ENCODE data around the gene PRDX5.

PRDX5 gene

GRCh38 chr11:64284962-64285884 is 32.7 kb upstream of the PRDX5 start, which contains the start of gene GPR137:
Gene GPR137, plus strand, starts transcription at chr11:64285848. Its CDS starts 677 bp downstream, at chr11:64286525.
- Mint-ChIP-seq H3K27ac (peak within 1 kb of the TSS; percentile 97 to 99), H3K27me3 (peaks cover 0 to 2% of the 10 kb centered on the region in 2 donors), H3K4me1 (ENCODE audit: low read depth in 2 of 2) (peaks cover 14 to 22% of the 10 kb centered on the region in 2 donors), H3K9me3 (no peaks in the 10 kb centered on the region), H3K36me3 (ENCODE audit: insufficient read depth) (peaks cover 49% of the 10 kb centered on the region), H3K4me3 (peak within 1 kb of the TSS; percentile 88 to 90)
- DNase-seq, result peak; percentile 91 to 97 (median 96)
- peak; percentile 75 for ATAC-seq (replicated peaks)

GRCh38 chr11:64285885-64286800 is 31.8 kb upstream of the PRDX5 start:
- H3K4me3 Mint-ChIP-seq, result peak overlapping the region; percentile 88 to 90
- H3K27ac Mint-ChIP-seq, result peak overlapping the region; percentile 85 to 99
- H3K36me3 Mint-ChIP-seq (ENCODE audit: insufficient read depth), result peaks cover 50% of the 10 kb centered on the region
- peaks cover 8 to 11% of the 10 kb centered on the region in 2 donors for H3K27me3 Mint-ChIP-seq
- DNase-seq (no peak), ATAC-seq (replicated peaks) (no peak)
- peaks cover 14 to 26% of the 10 kb centered on the region in 2 donors for H3K4me1 Mint-ChIP-seq (ENCODE audit: low read depth in 2 of 2)
- H3K9me3 Mint-ChIP-seq, result no peaks in the 10 kb centered on the region

- Mint-ChIP-seq H3K27ac (peak overlapping the region; percentile 85 to 99), H3K9me3 (no peaks in the 10 kb centered on the region), H3K4me3 (peak overlapping the region; percentile 79 to 90), H3K27me3 (peaks cover 8 to 12% of the 10 kb centered on the region in 2 donors), H3K4me1 (ENCODE audit: low read depth in 2 of 2) (peaks cover 14 to 25% of the 10 kb centered on the region in 2 donors), H3K36me3 (ENCODE audit: insufficient read depth) (peaks cover 48% of the 10 kb centered on the region)
- ATAC-seq (replicated peaks) (no peak), DNase-seq (no peak)
Measured at GRCh38 chr11:64286801-64287159, 31.1 kb upstream of the PRDX5 start.

DNA sequence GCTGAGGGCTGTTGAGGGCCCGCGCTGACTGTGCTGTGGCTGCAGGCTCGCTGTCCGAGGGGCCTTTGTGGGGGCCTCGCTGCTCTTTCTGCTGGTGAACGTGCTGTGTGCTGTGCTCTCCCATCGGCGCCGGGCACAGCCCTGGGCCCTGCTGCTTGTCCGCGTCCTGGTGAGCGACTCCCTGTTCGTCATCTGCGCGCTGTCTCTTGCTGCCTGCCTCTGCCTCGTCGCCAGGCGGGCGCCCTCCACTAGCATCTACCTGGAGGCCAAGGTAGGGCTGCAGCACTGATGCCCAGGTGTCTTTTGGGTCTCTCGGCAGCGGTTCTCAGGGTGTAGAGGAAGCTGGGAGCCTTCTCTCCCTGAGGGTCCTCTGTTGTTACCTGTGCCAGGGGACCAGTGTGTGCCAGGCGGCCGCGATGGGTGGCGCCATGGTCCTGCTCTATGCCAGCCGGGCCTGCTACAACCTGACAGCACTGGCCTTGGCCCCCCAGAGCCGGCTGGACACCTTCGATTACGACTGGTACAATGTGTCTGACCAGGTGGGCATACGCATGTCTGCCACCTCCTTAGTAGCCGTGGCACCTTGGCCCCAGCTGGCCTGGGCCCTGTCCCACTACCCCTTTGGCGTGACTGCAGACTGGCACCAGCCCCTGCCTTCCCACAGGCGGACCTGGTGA is 30.1 kb upstream of the PRDX5 start:
- peaks cover 46% of the 10 kb centered on the region for H3K36me3 Mint-ChIP-seq (ENCODE audit: insufficient read depth)
- H3K9me3 Mint-ChIP-seq, result no peaks in the 10 kb centered on the region
- no peak overlapping the region for H3K4me3 Mint-ChIP-seq
- no peak overlapping the region for H3K27ac Mint-ChIP-seq
- peaks cover 14 to 25% of the 10 kb centered on the region in 2 donors for H3K4me1 Mint-ChIP-seq (ENCODE audit: low read depth in 2 of 2)
- peaks cover 8 to 19% of the 10 kb centered on the region in 2 donors for H3K27me3 Mint-ChIP-seq
- ATAC-seq (replicated peaks) (no peak), DNase-seq (no peak)

DNA sequence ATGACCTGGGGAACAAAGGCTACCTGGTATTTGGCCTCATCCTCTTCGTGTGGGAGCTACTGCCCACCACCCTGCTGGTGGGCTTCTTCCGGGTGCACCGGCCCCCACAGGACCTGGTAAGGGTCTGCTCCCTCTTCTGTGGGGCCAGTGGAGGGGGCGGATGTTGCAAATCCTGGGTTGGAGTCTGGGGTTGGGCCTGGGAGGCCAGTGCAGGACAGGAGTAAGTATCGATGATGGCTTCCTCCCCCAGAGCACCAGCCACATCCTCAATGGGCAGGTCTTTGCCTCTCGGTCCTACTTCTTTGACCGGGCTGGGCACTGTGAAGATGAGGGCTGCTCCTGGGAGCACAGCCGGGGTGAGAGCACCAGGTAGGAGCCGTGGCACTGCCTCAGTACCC is 29.6 kb upstream of the PRDX5 start:
- no peaks in the 10 kb centered on the region for H3K9me3 Mint-ChIP-seq
- no peak for DNase-seq

DNA sequence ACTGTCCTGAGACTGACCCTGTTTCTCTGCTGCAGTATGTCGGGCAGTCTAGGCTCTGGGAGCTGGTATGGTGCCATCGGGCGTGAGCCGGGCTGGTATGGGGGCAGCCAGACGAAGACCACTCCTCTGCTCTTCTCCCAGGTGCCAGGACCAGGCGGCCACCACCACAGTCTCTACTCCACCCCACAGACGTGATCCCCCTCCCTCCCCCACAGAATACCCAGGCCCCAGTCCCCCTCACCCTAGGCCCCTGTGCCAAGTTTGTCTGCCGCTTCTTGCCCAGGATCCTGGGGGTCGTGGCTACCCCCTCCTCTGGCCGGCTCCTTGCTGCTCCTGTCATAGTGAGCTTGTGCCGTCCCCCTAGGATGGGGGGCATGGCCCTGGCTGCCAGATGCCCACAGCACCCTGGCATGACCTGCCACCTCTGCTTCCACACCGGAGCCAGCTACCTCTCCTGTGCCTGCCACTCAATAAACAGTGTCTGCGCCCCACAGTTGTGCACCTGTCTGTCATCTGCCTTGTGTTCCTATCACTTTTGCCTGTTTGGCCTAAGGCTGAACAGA is 28.8 kb upstream of the PRDX5 start:
- H3K27me3 Mint-ChIP-seq, result peaks cover 21 to 31% of the 10 kb centered on the region in 2 donors
- no peak for ATAC-seq (replicated peaks)
- H3K4me1 Mint-ChIP-seq (ENCODE audit: low read depth in 2 of 2), result peaks cover 11 to 16% of the 10 kb centered on the region in 2 donors
- H3K27ac Mint-ChIP-seq, result no peak overlapping the region
- no peak for DNase-seq
- peaks cover 38% of the 10 kb centered on the region for H3K36me3 Mint-ChIP-seq (ENCODE audit: insufficient read depth)
- H3K4me3 Mint-ChIP-seq, result no peak overlapping the region
- no peaks in the 10 kb centered on the region for H3K9me3 Mint-ChIP-seq

More for the DNA sequence above, 29.6 kb upstream of the PRDX5 start:
- H3K27ac Mint-ChIP-seq, result no peak overlapping the region
- peaks cover 43% of the 10 kb centered on the region for H3K36me3 Mint-ChIP-seq (ENCODE audit: insufficient read depth)
- peaks cover 14 to 24% of the 10 kb centered on the region in 2 donors for H3K27me3 Mint-ChIP-seq
- H3K4me1 Mint-ChIP-seq (ENCODE audit: low read depth in 2 of 2), result peaks cover 14 to 20% of the 10 kb centered on the region in 2 donors
- no peak for ATAC-seq (replicated peaks)
- H3K4me3 Mint-ChIP-seq, result no peak overlapping the region

GRCh38 chr11:64290352-64291261 is 27.3 kb upstream of the PRDX5 start:
- H3K4me1 Mint-ChIP-seq (ENCODE audit: low read depth in 2 of 2), result peaks cover 8 to 16% of the 10 kb centered on the region in 2 donors
- peaks cover 25% of the 10 kb centered on the region for H3K36me3 Mint-ChIP-seq (ENCODE audit: insufficient read depth)
- no peaks in the 10 kb centered on the region for H3K9me3 Mint-ChIP-seq
- no peak overlapping the region for H3K27ac Mint-ChIP-seq
- H3K4me3 Mint-ChIP-seq, result peak overlapping the region; percentile 73 to 74
- ATAC-seq (replicated peaks) (no peak), DNase-seq (no peak)
- H3K27me3 Mint-ChIP-seq, result peaks cover 34 to 47% of the 10 kb centered on the region in 2 donors

DNA sequence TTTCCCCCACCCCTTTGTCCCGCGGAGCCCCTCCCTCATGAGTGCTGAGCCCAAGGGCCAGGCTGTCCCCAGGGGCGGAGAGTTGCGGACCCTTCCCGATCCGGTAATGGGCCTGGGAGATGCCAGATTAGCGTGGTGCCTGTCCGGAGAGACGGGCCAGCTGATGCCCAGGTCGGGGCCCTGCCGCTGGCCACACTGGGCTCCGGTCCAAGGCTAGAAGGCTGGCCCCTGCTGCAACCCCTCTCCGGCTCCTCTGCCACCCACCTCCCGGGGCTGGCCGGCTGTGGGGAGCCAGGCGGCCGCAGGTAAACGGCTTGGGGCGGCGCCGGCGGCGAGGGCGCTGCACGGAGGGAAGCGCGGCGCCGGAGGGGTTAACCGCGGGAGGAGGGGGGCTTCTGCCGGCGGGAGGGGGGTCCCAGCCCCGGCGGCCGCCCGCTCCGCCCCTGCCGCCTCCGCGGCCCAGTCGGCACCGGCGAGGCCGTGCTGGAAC is 26.6 kb upstream of the PRDX5 start, which contains the start of gene KCNK4:
TSS of gene KCNK4 (plus strand) at position 41 of the 490 bp plus-strand sequence. CDS start 1,717 bp downstream, outside the sequence.
- Mint-ChIP-seq H3K4me3 (peak within 1 kb of the TSS; percentile 73 to 74), H3K27ac (no peak within 1 kb of the TSS), H3K27me3 (peaks cover 41 to 54% of the 10 kb centered on the region in 2 donors), H3K9me3 (no peaks in the 10 kb centered on the region), H3K4me1 (ENCODE audit: low read depth in 2 of 2) (peaks cover 7 to 13% of the 10 kb centered on the region in 2 donors), H3K36me3 (ENCODE audit: insufficient read depth) (peaks cover 21% of the 10 kb centered on the region)
- ATAC-seq (replicated peaks) (no peak), DNase-seq (no peak)

DNA sequence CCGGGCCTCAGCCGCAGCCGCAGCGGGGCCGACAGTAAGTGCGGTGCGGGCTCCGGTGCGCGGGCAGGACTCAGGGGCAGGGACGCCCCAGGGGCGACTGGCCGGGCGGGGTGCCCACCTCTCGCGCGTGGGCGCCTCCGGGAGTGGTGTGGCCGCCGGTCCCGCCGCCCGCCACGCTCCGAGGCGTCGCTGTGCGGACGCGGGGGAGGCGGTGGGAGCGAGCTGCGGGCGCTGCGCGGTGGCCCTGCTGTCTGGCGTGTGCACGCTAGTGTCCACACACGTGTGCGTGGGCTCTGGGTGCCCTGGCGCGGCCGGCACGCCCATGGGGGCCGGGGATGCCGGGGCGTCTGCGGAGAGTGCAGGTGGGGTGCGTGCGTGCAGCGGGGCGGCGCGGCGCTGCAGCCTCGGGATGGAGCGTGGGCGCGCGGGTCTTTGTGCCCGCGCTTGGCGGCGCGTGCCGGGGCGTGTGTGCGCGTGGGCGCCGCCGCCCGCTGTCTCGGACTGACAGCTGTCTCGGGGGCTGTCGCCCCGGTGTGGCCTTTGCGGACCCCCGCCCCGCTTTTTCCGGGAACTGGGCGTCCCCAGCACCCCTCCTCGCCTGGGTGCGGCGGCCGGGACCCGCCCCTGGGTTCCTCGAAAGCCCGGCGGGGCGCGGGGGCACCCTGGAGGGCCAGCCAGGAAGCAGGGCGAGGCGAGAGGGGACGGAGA is 26.0 kb upstream of the PRDX5 start:
- H3K27ac Mint-ChIP-seq, result no peak overlapping the region
- peaks cover under 1 to 7% of the 10 kb centered on the region in 2 donors for H3K4me1 Mint-ChIP-seq (ENCODE audit: low read depth in 2 of 2)
- DNase-seq (no peak), ATAC-seq (replicated peaks) (peak; percentile 75)
- peaks cover 15% of the 10 kb centered on the region for H3K36me3 Mint-ChIP-seq (ENCODE audit: insufficient read depth)
- H3K27me3 Mint-ChIP-seq, result peaks cover 47 to 60% of the 10 kb centered on the region in 2 donors
- no peaks in the 10 kb centered on the region for H3K9me3 Mint-ChIP-seq
- H3K4me3 Mint-ChIP-seq, result peak overlapping the region in 1 of 2 donors; percentile 68

DNA sequence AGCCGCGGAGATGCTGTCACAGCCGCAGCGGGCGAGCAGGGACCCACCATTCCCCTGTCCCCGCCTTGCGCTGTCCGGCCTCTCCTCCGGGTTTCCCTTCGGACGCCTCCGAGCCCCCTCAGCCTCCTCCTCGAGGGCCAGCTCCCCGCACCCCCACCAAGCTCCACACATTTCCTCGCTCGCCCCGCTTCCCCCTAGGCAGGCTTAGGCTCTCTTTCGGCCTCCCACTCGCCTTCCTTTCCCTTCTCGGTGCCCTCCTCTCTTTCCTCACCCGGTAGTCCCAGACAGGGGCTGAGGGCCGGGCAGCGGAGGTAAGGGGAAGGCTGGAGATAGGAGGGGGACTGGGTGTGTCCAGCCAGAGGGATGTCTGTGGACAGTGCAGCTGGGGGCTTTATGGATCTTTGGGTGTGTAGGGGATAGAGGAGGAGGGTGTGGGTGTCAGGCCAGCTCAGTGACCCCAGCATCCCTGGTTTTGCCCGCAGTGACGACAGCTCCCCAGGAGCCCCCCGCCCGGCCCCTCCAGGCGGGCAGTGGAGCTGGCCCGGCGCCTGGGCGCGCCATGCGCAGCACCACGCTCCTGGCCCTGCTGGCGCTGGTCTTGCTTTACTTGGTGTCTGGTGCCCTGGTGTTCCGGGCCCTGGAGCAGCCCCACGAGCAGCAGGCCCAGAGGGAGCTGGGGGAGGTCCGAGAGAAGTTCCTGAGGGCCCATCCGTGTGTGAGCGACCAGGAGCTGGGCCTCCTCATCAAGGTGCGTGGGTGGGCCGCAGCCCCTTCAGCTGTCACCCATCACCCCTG is 25.3 kb upstream of the PRDX5 start:
- Mint-ChIP-seq H3K36me3 (ENCODE audit: insufficient read depth) (peaks cover 12% of the 10 kb centered on the region), H3K4me1 (ENCODE audit: low read depth in 2 of 2) (peaks cover 5 to 10% of the 10 kb centered on the region in 2 donors), H3K27ac (no peak overlapping the region), H3K9me3 (no peaks in the 10 kb centered on the region), H3K27me3 (peaks cover 55 to 67% of the 10 kb centered on the region in 2 donors), H3K4me3 (peak overlapping the region; percentile 68)
- ATAC-seq (replicated peaks) (no peak), DNase-seq (no peak)
